GM12892 (cell line): Measurements from ENCODE around the gene LSM3.

Experiments
- POLR2A ChIP-seq: IDR thresholded peaks from 2 replicates; pipeline ENCODE4 v1.6.1; 2011; ENCODE audit warnings: low read depth, low read length, control low read depth
- POLR2AphosphoS5 ChIP-seq: IDR thresholded peaks from 2 replicates; pipeline ENCODE4 v1.6.1; 2011; ENCODE audit warnings: low read depth, low read length, control low read depth
- TAF1 ChIP-seq: IDR thresholded peaks from 2 replicates; pipeline ENCODE4 v1.6.1; 2011; ENCODE audit warnings: low read depth, mild to moderate bottlenecking, control low read depth, low read length, borderline replicate concordance

GRCh38 chr3:14210843-14211594 lies 32.4 kb downstream of the LSM3 start:
- TF ChIP-seq TAF1: no peak
- TF ChIP-seq POLR2AphosphoS5: no peak
- TF ChIP-seq POLR2A: no peak
